Non-pigmented ciliary epithelial cell (primary cell): ENCODE data around the gene ADD1.
"Not testable (repeated sequence)": the region's sequence is repeated elsewhere in the genome, so short reads cannot be mapped to it uniquely, and the experiment has no call there.

ENCODE experiments used
- DNase-seq: peaks from one replicate; pipeline ENCODE4 v3.0.0-alpha.2; 2010; ENCODE audit warnings: low read depth

ADD1 gene

DNA sequence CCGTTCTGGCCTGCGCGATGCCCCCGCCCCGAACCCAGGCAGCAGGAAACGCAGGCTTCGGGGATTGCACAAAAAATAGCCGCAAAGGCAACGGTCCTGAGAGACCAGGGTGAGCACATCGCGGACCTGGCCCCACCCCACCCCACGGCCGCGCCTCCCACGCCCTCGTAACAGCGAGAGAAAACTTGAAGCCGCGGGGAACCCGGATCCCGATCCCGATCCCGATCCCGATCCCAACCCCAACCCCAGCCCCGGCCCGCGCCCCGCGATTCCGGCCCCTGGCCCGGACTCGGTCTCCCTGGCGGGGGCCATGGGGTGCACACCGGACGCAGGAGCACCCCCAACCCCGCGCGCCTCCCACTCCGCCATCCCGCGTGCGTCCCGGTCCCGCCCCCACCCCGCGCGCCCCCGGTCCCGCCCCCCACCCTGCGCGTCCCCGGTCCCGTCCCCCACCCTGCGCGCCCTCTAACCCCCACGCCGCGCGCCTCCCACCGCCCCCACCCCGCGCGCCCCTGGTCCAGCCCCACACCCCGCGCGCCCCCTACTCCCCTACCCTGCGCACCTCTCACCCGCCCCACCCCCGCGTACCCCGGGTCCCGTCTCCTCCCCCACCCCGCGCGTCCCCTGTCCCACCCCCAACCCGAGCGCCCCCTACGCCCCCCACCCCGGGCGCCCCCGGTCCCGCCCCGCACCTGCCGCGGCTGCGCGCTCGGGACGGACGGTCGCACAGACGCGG lies 90.6 kb downstream of the ADD1 start:
- DNase-seq, result no peak

DNA sequence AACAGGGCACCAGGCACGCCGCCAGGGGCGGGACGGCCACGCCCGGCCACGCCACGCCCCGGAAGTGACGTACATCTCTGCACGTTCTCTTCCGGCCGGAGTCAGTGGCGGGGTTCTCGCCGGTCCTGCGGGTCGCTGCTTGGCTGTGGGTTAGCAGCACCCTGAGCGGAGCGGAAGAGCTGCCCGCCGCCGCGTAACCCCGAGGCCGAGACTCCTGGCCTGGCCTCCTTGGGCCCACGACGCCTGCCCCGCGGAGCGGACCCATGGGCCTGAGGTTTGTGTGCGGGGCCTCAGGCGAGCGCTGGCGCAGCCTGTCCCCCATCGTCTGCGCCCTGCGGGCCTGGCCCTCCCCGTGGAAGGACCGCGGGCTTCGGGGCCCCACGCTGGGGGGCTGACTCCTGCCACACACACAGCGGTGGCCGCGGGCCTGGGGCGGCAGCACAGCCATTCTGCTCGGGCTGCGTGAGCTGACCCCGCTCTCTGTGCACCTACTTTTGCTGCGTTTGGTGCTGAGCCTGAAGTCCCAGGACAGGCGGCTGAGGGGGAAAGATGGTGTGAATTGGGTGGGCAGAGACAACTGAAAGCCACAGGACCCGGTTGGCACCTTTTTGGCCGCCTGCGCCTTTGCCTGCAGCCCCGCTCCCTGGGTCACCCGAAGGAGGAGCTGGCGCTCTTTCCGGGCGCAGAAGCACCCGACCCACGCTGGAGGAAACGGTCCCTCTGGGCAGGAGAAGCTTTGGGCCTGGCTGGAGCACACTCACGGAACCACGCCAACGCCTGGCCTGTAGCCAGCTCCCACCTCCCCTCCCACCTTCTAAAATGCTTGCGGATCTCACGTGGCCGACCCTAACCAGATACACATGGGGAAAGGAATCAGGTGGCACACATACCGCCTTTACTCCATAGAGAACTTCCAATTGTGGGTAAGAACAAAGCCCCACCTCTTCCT lies 91.4 kb downstream of the ADD1 start:
- peak; percentile 43 for DNase-seq

DNA sequence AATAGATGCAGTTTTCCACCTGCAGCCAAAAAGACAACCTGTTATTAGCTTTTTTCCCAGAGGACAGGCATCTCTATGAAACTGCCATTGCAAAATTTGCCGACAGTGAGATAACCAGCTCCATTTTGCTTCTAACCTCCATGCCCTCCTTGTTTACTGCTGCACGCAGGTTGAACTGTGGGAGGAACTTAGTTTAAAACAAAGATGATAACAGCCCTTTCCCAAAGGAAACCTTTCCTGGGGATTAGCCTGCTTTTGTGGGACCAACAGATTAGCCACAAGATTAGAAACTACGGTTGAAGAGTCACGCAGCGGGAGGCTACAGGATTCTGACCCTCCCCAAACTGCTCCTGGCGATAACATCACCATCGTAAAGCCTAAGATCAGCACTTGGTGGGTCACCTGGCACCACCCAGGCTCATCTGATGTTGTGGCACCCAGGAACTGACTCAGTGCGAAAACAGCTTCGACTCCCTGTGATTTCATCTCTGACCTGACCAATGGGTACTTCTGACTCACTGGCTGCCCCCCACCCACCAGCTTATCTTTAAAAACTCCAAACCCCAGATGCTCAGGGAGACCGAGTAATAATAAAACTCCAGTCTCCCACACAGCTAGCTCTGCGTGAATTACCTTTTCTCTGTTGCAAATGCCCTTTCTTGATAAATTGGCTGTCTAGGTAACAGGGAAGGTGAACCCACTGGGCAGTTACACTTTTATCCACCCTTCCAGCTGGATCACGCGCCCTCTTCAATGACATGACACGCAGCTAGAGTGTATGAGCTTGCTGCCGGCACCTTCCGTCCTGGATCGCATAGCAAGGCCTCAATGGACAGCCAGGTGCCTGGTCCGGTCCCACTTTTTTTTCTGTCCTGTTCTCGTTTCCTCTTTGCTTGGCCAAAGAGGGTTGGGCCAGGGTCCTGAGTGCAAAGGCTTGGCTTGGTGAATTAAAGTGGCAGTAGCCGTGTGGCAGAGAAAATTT lies 92.4 kb downstream of the ADD1 start:
- no peak for DNase-seq

DNA sequence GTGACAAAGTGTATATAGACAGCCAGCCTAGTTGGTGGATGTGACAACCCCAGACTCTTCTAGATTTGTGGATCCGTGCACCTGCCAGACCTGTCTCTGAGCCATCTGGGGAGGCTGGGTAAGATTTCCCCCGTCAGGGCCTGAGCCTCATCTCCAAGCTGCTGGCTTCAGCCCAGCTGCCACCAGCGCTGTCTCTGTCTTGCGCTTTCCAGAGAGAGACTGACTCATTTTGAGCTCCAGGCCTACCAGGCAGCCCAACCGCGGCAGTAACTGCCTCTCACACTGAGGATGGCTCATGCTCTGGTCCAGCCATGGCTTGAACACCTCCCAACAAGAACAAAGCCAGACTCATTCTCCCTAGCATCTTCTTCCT lies 93.1 kb downstream of the ADD1 start:
- DNase-seq, result no peak

DNA sequence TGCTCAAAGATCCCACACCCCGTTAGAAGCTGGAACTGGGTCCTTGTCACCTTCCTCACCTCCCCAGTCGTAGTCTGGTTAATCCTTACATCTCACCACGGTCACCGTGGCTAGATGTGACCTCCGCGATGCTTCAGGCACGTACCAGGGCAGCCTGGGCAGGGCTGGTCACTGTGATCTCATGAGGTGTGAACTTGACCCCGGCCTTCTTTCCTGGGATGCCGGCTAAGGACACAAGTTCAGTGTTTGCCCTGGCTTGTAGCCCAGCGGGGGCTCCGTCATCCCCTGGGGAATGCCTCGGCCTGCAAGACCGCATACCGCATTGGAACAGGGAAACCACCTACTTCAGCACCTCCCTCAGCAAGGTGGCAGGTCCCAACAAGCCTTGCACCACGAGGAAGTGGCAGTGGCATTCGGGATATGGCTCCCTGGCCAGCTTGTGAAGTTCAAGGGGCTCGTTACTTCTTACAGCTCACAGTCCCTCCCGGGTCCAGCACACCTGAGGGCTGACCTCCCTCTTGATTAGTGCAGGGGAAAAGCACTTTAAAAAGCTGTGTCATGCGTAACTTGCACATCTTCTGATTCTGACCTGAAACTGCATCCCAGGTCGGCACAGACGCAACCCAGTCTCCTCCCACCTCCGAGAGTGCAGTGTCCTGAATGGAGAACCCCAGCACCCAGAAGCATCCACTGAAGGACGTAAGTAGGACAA lies 93.7 kb downstream of the ADD1 start:
- no peak for DNase-seq

DNA sequence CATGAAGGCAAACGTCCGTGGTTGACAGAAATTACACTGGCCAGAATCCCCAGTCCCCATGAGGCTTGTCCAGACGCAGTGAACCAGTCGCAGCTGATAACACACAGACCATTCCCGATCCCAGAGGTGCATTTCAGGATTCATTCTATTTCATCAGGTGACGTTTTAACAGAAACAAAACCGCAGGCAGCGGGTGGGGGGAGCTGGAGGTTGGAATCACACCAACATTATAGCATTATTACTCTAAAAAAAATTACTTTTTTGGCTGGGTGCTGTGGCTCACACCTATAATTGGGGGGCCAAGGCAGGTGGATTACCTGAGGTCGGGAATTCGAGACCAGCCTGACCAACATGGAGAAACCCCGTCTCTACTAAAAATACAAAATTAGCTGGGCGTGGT lies 94.3 kb downstream of the ADD1 start:
- no peak for DNase-seq

DNA sequence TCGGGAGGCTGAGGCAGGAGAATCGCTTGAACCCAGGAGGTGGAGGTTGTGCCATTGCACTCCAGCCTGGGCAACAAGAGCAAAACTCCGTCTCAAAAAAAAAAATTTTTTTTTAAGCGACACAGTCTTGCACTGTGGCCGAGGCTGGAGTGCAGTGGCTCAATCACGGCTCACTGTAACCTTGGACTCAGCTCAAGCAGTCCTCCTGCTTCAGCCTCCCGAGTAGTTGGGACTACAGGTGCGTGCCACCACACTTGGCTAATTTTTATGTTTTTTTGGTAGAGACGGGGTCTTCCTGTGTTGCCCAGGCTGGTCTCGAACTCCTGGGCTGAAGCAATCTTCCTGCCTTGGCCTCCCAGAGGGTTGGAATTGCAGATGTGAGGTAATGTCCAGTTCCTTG lies 94.8 kb downstream of the ADD1 start:
- DNase-seq, result not testable (repeated sequence)

DNA sequence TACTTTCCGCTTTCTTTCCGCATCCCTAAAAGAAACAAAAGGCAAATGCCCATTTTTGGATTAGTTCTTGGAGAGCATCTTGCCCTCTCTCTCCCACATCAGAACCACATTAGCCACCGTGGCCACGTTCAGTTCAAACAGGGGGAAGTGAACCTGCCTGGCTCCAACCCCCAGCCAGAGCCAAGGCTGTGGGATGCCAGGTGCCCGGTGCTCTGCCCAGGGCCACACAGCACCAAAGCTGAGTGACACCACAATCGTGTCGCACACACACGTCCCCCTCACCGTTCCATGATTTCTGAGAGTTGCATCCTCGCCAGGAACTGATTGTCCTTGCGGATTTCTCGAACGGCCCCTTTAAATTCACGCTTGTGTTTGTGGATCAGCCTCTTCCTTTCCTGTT lies 95.3 kb downstream of the ADD1 start:
- DNase-seq, result no peak

DNA sequence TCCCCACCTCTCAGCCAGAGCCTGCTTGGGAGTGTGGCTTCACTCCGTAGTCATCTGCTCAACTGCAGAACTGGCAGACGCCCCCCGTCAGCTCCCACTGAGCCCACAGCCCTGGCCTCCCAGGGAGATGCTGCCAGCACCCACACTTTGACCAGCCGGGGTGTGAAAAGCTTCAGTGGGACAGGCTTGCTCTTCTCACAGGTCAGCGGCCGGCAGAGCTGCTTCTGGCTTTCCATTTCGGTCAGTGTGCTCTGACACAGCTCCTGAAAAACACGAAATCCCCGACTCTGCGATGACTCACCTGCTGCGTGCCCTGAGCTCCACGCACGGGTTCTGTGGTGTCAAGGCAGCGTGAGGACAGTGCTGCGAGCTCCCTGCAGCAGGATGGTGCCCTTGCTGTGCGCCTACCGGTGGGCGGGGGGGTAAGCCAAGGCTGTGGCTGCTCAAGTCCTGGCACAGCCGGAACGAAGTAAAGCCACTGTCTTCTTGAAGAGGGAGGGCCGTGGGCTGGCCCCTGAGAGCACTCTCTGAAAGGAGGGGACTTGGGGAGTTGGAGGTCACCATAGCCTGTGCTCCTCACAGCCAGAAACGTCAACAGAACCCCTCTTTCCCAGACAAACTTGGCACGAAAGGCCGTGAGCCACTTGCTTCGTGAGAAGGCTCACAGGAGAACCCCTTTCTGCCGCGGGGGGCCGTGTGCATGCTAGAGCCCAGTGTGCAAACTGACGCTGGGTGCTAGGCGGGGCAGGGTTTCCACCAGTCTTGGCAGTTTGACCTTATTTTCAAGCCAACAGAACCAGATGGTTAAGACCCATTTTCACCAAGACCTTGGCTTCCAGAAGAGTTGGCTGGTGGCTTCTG lies 96.0 kb downstream of the ADD1 start:
- no peak for DNase-seq

DNA sequence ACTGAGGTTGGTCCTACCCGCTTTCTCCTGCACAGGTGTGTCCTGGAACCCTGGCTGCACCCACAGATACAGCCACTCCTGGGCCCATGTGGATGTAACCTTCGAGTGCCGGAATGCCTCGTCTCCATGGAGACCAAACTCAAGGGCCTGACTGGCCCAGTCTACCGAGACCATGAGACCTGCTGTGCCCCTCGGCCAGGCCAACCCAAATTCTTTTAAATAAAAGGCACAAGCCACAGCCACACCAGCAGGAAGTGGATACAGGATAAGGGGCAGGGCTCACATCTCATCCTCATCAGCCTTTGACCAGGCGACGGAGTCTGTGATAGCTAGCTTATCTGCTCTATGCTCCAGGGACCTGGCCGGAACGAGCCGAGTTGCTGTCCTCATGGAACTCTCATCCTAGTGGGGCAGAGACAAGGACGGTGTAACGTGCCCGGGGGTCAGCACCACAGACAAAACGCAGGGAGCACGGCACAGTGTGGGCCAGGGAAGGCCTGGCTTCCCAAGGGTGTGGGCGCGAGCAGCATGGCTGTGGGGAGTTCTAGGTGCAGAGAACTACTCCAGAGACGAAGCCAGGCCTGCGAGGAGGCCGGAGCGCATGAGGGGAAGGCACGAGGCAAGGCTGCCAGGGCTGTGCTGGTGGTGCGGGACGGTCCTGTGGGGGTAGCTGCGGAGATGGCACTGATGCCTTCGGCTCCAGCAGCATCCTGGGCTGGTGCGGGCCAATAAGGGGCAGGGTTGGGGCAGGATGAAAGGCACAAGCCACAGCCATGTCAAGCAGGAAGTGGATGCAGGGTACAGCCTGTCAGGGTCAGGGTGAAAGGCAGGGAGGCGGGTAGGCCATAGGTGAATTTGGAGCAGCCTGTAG lies 96.9 kb downstream of the ADD1 start:
- DNase-seq, result no peak

DNA sequence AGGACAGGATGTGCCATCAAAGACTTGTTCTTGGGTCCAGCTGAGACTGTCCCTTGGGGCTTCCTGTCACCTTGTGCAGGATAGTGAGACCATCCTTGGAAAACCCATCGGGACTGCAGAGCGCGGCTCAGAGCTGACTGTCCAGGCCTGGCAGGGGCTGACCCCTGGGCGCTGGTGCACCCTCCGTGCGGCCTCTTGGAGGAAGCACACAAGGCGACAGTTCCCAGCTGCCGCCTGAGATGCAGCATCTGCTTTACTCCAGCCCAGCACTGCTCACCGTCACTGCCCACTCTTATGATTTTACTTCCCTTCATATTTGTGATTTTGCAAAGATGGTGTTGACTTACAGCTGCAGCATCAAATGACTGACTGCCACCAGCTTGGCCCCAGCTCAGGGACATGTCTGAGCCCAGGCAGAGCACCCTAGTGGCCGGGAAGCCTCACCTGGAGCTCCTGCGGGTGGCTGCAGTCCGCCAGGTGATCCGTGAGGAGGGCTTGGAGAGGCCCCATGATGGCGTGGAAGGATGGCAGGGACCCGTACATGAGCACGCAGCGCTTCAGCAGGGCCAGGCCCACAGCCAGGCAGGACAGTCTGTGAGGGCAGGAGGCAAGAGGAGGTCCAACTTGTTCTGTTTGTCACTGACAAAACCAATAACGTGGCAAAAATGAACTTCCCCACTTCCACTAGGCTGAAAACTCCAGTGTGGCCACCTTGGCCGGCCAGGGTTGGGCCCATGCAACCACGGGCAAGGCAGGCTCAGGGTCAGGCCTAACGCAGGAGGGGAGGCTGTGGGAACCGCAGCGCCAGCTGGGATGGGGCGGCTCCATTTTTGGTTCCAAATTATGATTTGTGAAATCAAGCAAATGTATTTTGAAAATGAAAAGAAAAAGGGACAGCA lies 97.7 kb downstream of the ADD1 start:
- DNase-seq, result no peak

DNA sequence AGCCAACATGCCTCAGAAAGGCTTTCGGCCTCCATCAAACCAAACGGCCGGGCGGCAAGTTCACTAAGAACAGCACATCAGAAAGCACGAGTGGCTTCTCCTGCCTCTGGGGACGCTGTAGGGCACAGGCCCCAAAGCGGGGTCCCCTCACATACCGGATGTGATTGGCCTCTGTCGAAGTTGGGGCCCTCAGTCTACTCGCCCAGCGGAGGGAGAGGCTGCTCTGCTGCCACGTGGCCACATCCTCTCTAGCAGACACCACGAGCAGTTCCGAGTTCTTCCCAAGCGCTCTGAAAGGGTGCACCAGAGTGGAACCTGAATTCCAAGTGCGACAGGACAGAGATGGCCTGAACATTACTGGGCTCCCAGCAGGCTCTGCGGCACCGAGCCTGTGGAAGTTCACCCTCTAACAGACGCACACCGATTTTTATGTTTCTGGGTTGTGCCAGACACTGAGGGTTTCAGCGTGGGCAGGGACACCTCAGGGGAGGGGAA lies 98.4 kb downstream of the ADD1 start:
- no peak for DNase-seq

DNA sequence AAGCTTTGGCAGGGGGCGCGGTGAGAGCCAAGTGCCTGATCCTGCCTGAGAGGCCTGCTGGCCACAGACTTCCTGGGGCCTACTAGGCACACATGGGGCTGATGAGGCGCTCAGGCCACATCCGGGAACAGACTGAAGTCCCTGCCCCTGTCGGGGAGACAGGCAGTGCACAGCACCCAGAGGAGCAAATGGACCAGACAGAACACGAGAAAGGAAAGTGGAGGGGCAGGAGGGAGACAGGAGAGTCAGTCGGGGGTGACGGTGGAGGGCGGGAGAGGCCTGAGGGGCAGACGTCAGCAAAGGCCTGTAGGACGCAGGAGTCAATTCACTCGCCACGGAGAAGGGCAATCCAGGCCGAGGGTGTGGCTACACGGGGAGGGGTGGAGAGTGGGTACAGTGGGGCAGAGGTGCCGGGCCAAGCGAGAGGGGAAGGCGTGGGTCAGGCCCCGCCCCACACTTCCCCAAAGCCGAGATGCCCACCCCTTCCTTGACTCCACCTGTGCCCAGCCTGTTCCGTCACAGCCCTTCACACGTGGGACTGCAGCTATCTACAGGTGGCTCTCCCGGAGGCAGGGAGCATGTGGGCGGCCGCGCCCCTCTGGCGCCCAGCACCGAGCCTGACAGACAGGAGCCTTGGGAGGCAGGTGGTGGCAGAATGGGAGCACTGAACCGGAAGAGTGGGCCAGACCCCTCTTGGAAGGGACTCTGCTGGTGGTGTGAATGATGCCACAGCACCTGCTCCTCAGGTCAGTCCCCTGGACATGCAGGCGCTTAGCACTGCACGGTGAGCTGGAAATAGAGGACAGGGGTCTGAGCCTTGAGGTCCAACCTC lies 99.1 kb downstream of the ADD1 start:
- no peak for DNase-seq

DNA sequence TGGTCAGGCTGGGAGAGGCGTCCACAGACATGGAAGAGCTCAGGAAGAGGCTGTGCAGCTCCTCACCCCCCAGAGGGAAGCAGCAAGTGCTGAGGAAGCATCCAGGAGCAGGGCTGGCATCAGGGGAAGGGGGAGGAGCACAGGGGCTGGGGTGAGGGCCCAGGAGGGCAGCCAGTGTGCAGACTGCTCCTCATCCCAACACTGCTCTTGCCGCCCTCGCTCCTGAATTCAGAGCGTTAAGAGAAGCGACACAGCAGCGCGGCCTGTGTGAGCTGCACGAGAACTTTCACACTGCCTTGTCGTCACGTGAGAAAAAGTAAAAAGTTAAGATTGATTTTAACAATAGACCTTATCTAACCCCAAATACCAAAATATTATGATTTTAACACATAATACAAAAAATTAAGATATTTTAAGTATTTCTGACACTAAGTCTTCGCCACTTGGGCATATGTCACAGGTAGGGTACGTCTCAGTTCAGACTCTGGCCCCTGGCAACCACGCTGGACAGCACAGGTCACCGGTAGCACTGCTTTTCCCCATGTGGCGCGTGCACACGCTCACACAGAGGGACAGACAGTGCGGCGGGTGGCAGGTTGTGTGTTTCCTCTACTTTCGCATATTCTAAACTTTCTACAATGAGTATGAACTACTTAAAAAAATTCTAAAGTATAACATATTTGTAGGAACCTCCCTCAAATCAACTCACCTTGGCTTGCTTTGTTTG lies 99.9 kb downstream of the ADD1 start:
- DNase-seq, result no peak

DNA sequence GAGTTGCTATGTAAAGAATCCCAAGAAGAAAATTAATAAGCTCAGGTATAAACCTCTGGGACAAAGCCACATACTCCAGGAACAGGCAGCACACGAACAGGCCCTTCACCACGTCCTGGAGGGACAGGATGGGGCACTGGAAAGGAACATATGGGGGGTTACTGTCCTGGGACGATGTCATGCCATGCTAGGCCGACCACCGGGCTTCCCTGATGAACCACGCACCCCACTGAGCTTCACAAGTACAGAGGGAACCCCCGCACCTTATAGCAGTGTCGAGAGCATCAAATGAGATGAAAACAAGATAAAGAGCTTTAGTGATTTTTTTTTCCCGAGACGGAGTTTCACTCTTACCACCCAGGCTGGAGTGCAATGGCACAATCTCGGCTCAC lies 100.4 kb downstream of the ADD1 start:
- DNase-seq, result no peak
